ENCODE results near the gene VOPP1.
"Not testable (repeated sequence)": the region's sequence is repeated elsewhere in the genome, so short reads cannot be mapped to it uniquely, and the experiment has no call there.

The VOPP1 gene

GRCh38 chr7:55488216-55488615, 84.1 kb downstream of the VOPP1 start:
- DNase-seq (ENCODE audit: low read depth in 2 of 2): no peak

- DNase-seq (ENCODE audit: low read depth in 2 of 2): no peak
These were observed 85.3 kb downstream of the VOPP1 start for GRCh38 chr7:55486991-55487390.

- DNase-seq (ENCODE audit: low read depth in 2 of 2): no peak
These were observed 86.1 kb downstream of the VOPP1 start for GRCh38 chr7:55486192-55486590.

- DNase-seq (ENCODE audit: low read depth in 2 of 2): no peak
These were observed 86.7 kb downstream of the VOPP1 start for GRCh38 chr7:55485501-55486191.

DNA sequence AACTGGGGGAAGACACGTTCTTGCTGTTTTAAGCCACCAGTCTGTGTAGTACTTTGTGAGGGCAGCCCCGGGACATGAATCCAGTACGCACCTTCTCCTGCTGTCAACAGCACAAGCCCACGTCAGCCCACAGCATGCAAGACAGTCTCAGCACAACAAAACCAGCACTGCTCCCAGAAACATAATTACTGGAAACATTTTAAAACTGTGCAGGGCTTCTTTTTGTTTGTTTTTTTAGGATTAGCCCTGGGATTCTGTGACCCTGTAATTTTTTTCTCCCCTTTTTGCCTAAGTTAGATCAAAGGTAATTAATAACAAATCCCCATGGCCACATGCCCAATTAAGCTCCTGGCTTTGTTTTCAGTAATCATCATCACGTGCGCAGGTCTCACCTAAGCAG, 87.5 kb downstream of the VOPP1 start:
- no peak for DNase-seq (ENCODE audit: low read depth in 2 of 2)

GRCh38 chr7:55484241-55484640, 88.1 kb downstream of the VOPP1 start:
- no peak for DNase-seq (ENCODE audit: low read depth in 2 of 2)

- DNase-seq (ENCODE audit: low read depth in 2 of 2): no peak
These were observed 89.3 kb downstream of the VOPP1 start for GRCh38 chr7:55483046-55483445.

- DNase-seq (ENCODE audit: low read depth in 2 of 2): no peak
These were observed 91.1 kb downstream of the VOPP1 start for GRCh38 chr7:55481155-55481554.

- no peak for DNase-seq (ENCODE audit: low read depth in 2 of 2)
These were observed 93.6 kb downstream of the VOPP1 start for GRCh38 chr7:55478700-55479099.

DNA sequence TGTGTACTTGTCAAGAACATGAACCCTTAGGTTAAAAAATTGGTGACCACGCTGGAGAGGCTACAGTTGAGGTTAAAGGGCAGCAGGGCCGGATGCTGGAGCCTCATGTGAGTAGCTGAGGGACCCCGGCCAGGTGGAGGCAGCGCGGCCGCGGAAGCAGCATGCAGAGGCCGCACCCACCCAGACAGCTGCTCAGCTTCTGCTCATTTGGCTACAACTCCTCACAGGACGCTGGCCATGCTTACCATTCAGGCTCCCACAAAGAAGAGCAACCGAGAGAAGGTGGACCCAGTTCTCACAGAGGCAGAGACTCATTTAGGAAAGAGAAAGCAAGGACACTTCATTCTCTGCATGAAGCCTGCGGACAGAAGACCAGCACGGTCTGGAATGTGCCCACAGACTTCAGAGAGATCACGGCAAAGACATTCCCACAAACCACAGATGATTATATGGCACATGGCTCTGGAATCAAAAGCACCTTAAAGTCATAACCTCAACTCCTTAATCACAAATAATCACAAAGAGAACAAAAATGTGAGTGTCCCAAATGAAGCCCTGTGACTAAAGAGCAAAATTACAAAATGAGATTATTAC, 94.4 kb downstream of the VOPP1 start:
- no peak for DNase-seq (ENCODE audit: low read depth in 2 of 2)

GRCh38 chr7:55476852-55477780, 95.2 kb downstream of the VOPP1 start:
- no peak for DNase-seq (ENCODE audit: low read depth in 2 of 2)

- no peak for DNase-seq (ENCODE audit: low read depth in 2 of 2)
These were observed 96.2 kb downstream of the VOPP1 start for GRCh38 chr7:55475855-55476803.

DNA sequence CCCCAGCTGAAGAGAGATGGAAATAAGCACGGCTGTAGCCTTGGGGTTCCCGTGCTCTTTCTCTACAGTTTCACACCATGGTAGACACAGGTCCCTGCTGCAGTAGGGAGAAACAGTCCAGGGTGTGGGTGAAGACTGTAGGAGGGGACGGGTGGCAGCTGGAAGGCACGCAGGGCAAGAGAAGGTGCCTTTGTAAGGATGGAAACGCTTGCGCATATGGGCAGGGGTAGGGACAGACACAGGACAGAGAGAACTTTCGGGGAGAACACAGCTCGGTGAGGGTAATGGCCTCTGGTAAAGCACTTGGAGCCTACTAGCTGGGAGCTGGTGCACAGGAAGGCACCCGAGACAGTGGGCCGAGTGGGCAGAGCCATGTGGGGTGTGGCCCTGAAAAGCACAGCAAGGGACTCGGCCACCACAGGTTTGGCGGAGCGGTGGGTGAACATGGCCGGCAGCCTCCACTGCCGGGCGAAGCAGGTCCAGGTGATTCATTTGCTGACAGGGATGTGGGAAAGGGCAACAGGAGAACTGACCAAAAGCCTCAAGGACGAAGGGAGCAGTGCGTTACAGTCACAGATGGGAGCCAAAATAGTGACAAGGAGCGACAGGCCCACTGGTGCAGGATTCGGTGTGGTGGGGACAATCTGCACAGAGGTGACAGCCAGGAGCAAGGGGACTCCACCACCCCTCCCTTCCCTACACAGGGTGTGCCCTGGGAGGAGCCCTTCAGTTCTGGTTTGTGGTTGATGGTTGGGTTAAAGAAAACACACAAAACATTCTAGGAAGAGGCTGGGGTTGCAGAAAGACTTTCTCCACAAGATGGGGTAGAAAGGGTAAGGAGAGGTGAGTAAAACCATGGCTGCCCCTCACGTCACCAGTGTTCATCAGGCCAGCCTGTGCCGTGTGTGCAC, 97.1 kb downstream of the VOPP1 start:
- no peak for DNase-seq (ENCODE audit: low read depth in 2 of 2)

DNA sequence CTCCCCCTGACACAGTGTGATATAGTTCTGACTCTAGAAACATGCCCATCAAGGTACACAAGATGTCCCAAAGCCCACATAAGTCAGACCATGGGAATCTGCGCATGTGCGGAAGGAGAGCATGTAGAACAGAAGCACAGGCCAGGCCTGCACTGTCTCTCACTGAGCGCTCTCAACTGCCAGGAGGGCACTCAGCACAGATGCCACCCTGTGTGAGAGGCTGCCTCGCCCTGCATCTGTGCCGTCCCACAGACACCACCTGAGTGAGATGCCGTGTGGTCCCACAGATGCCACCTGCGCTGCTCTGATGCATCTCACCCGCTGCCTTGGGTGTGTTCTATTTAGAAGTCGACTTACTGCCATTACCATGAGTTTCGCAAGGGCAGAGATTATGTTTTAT, 98.4 kb downstream of the VOPP1 start:
- DNase-seq (ENCODE audit: low read depth in 2 of 2): no peak

GRCh38 chr7:55472928-55473725, 99.2 kb downstream of the VOPP1 start:
- DNase-seq (ENCODE audit: low read depth in 2 of 2): no peak

GRCh38 chr7:55472406-55472805, 99.9 kb downstream of the VOPP1 start:
- not testable (repeated sequence) for DNase-seq (ENCODE audit: low read depth in 2 of 2)

- DNase-seq (ENCODE audit: low read depth in 2 of 2): not testable (repeated sequence)
These were observed 100.7 kb downstream of the VOPP1 start for GRCh38 chr7:55471594-55471993.

DNA sequence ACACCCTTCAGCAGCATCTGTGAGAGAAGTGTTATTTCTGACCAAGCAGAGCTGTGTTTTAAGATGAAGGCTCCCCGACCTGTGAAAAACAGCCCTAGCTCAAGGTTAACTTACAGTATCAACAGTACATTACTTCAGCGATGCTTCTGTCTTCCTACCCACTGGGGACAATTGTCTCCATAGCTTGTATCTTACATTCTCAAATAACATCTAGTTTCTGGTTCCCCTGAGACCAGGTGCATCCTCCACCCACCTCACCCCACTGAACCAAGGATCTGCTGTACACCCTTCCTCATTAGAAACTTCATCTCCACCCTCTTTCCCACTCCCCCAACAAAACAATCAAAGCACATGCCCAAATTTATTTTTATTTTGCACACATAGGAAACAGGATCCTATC, 102.0 kb downstream of the VOPP1 start:
- DNase-seq (ENCODE audit: low read depth in 2 of 2): no peak

DNA sequence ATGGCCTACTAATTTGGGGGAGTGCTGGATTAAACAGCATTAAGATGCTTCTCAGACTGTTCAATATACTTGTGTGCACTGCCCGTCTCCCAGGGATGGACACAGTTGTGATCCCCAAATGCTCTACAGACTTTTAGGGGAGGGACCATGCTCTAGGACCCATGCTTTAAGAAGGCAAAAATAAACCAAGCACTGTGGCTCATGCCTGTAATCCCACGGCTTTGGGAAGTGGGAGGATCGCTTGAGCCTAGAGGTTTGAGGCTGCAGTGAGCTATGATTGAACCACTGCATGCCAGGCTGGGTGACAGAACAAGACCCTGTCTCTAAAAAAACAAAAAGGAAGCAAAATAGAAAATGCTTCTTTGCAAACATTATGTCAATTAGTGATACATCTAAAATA, 102.6 kb downstream of the VOPP1 start:
- DNase-seq (ENCODE audit: low read depth in 2 of 2): no peak

DNA sequence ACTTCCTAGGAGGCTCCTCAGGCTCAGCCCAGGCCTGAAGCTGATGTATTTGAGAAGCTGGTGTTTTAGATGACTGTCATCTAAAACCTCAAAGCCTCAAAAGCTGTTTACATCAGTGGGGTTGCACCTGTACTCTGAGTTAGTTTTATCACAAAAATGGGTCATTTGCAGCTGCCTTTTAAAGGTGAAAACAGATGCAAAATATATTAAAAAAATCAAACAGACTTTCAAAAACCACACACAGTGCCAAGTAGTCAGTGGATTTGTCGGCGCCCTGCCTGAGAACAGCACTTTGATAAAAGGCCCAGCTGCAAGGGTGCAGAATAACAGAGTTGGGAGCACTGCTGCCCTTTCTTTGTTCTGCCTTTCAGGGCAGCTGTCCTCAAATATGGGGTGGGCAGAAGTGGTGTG, 103.0 kb downstream of the VOPP1 start:
- DNase-seq (ENCODE audit: low read depth in 2 of 2): no peak
